Lower lobe of right lung (tissue), 2 donors: ENCODE results near the gene DBH. TPM values are rescaled to one million over a fixed set of nuclear protein-coding genes. Genes with fewer than 3 reads are reported as not detected.

Experiments
- ATAC-seq, 2 donors: fragments of 200-7000 bp; cut with Tn5 transposase; one replicate each; pipeline ENCODE4 v1.9.1; 2020 to 2022; ENCODE audit warnings: mild to moderate bottlenecking in 2 of 2, moderate library complexity in 2 of 2
- DNase-seq: peaks from one replicate; pipeline ENCODE4 v3.0.0-alpha.2; 2020
- H3K27ac ChIP-seq: fragments of 200-600 bp; one replicate; pipeline ENCODE4 v1.8.0; 2022
- H3K27me3 ChIP-seq: fragments of 200-600 bp; one replicate; pipeline ENCODE4 v1.8.0; 2022; ENCODE audit warnings: low read depth
- H3K36me3 ChIP-seq: fragments of 200-600 bp; one replicate; pipeline ENCODE4 v1.8.0; 2022; ENCODE audit warnings: mild to moderate bottlenecking
- H3K4me1 ChIP-seq: fragments of 200-600 bp; one replicate; pipeline ENCODE4 v1.8.0; 2022
- H3K4me3 ChIP-seq: fragments of 200-600 bp; one replicate; pipeline ENCODE4 v1.8.0; 2022; ENCODE audit warnings: mild to moderate bottlenecking
- H3K9me3 ChIP-seq: fragments of 200-600 bp; one replicate; pipeline ENCODE4 v1.8.0; 2022
- CTCF ChIP-seq: fragments of 200-600 bp; IDR thresholded peaks from one replicate; pipeline ENCODE4 v1.8.0; 2022; ENCODE audit warnings: antibody characterized with exemption, mild to moderate bottlenecking
- intact Hi-C: fragments of 100-400 bp; cut with DNase I; formaldehyde crosslinking; loops from one replicate; pipeline ENCODE4 v1.11.0; 2022
- total RNA-seq: library from RNA; stranded (reverse); fragmentation: NEBNext Ultra II Directional; extraction: Animal tissue kit (Norgen Biotek cat#: 25700); gene quantifications from one replicate; pipeline ENCODE4 v1.2.1, GENCODE V29; 2021
- donor health status: DM: no; HTN: yes; CAD: no; lungs with severe emphysema.

DBH gene
- total RNA-seq, 1 donor from 2014 or later, result not detected

DNA sequence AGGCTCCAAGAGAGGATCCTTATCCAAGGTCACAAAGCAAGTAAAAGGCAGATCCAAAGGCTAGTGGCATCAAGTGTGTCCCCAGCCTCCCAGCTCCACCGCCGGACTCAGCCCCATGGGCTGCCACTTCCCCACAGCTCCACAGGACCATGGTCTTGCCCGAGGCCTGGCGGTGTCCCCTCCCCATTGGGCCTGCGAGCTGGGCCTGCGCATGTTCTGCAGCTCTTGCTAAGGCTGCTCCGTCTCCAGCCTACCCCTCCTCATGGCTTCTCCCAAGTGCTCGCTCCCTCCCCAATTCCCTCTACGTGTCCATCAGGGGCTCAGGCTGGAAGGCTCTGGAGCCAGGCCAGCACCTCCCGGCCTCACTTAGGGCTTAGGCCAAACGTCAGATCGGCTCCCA is 29.4 kb downstream of the DBH start:
- H3K27me3 ChIP-seq, result no peaks in the 10 kb centered on the region

GRCh38 chr9:133666387-133666786 is 30.2 kb downstream of the DBH start:
- no peak for TF ChIP-seq CTCF
- Histone ChIP-seq H3K27me3 (no peaks in the 10 kb centered on the region), H3K27ac (no peak overlapping the region), H3K4me3 (no peak overlapping the region), H3K36me3 (no peaks in the 10 kb centered on the region), H3K4me1 (no peaks in the 10 kb centered on the region), H3K9me3 (no peaks in the 10 kb centered on the region)
- no peak for ATAC-seq
- intact Hi-C loops, result no loop called here
- no peak for DNase-seq

More for the DNA sequence above, 29.4 kb downstream of the DBH start:
- Histone ChIP-seq H3K36me3 (no peaks in the 10 kb centered on the region), H3K4me3 (no peak overlapping the region), H3K27ac (no peak overlapping the region), H3K4me1 (no peaks in the 10 kb centered on the region), H3K9me3 (no peaks in the 10 kb centered on the region)
- DNase-seq, result no peak
- intact Hi-C loops, result no loop called here
- no peak for TF ChIP-seq CTCF
- ATAC-seq, result no peak

- no peak for TF ChIP-seq CTCF
- Histone ChIP-seq H3K36me3 (no peaks in the 10 kb centered on the region), H3K27ac (no peak overlapping the region), H3K27me3 (no peaks in the 10 kb centered on the region), H3K9me3 (no peaks in the 10 kb centered on the region), H3K4me3 (no peak overlapping the region), H3K4me1 (no peaks in the 10 kb centered on the region)
- no peak for DNase-seq
- intact Hi-C loops, result no loop called here
- ATAC-seq, result no peak
These were observed 30.7 kb downstream of the DBH start for GRCh38 chr9:133666845-133667244.

DNA sequence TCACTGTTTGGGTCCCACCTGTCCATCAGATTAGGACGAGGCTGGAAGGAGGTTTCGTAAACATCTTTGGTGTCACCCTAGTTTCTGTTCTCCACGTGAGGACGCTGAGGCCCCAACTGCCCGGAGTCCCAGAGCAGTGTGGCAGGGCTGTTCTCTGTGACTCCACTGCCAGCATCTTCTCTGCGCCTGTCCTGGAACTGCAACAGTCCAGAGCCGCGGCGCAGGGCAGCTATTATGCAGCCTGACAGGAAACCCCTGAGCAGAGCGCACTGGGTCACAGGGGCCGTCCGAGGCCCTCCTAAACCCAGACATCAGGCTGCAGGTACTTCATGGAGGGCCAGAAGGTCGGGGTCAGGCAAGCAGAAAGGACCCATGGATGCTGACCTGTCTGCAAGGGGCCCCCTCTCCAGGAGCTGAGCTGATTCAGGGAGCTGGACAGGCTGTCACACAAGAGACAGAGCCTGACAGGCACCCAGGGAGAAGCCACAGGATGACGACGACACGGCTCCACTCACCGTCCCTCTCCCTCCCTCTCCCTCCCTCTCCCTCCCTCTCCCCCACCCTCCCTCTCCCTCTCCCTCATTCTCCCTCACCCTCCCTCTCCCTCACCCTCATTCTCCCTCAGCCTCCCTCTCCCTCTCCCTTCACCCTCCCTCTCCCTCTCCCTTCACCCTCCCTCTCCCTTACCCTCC is 31.7 kb downstream of the DBH start:
- DNase-seq, result no peak
- H3K27me3 ChIP-seq, result no peaks in the 10 kb centered on the region
- TF ChIP-seq CTCF, result no peak

DNA sequence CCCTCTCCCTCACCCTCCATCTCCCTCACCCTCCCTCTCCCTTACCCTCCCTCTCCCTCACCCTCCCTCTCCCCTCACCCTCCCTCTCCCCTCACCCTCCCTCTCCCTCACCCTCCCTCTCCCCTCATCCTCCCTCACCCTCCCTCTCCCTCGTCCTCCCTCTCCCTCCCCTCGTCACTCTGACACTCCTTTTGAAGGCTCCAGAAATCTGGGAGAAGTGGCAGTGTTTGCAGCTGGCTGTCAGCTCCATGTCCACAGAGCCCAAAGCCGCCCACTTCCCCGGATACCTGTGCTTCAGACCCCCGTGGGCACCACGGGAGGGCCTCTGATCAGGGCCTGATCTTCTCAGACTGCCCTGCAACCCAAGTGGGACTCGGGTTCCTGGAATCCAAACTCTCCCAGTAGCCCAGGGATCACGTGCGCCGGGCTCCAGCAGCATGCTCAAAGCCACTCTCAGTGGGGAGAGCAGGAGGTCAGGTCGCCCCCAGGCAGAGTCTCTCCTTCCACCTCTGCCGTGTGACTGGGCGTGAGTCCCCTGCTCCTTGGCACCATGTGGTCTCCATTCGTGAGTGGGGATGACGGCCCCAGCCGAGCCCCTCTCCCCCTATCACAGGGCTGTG is 33.1 kb downstream of the DBH start:
- H3K4me3 ChIP-seq, result no peak overlapping the region
- ATAC-seq, result no peak
- H3K27ac ChIP-seq, result no peak overlapping the region
- no peaks in the 10 kb centered on the region for H3K9me3 ChIP-seq
- no peaks in the 10 kb centered on the region for H3K36me3 ChIP-seq
- intact Hi-C loops, result no loop called here
- no peaks in the 10 kb centered on the region for H3K4me1 ChIP-seq
- DNase-seq, result no peak
- H3K27me3 ChIP-seq, result no peaks in the 10 kb centered on the region
- no peak for TF ChIP-seq CTCF

More for the DNA sequence above, 31.7 kb downstream of the DBH start:
- H3K9me3 ChIP-seq, result no peaks in the 10 kb centered on the region
- ATAC-seq, result no peak
- H3K36me3 ChIP-seq, result no peaks in the 10 kb centered on the region
- intact Hi-C loops, result no loop called here
- no peaks in the 10 kb centered on the region for H3K4me1 ChIP-seq
- H3K4me3 ChIP-seq, result no peak overlapping the region
- no peak overlapping the region for H3K27ac ChIP-seq
